Neural progenitor cell (in vitro differentiated cells): ENCODE measurements around the gene SDK2.

Source experiments
- EZH2 ChIP-seq: fragments of 200-600 bp; sonication (generic); IDR thresholded peaks from 2 replicates; pipeline ENCODE4 v1.6.1; 2017; ENCODE audit warnings: antibody characterized with exemption, mild to moderate bottlenecking, moderate library complexity
- EZH2phosphoT487 ChIP-seq: fragments of 200-600 bp; sonication (generic); IDR thresholded peaks from 2 replicates; pipeline ENCODE4 v1.6.1; 2017; ENCODE audit warnings: antibody characterized with exemption
- TF ChIP-seq, protein P1 (sequence below): fragments of 200-600 bp; sonication (generic); IDR thresholded peaks from 2 replicates; pipeline ENCODE4 v1.5.1; 2017; ENCODE audit warnings: antibody characterized with exemption, mild to moderate bottlenecking

DNA sequence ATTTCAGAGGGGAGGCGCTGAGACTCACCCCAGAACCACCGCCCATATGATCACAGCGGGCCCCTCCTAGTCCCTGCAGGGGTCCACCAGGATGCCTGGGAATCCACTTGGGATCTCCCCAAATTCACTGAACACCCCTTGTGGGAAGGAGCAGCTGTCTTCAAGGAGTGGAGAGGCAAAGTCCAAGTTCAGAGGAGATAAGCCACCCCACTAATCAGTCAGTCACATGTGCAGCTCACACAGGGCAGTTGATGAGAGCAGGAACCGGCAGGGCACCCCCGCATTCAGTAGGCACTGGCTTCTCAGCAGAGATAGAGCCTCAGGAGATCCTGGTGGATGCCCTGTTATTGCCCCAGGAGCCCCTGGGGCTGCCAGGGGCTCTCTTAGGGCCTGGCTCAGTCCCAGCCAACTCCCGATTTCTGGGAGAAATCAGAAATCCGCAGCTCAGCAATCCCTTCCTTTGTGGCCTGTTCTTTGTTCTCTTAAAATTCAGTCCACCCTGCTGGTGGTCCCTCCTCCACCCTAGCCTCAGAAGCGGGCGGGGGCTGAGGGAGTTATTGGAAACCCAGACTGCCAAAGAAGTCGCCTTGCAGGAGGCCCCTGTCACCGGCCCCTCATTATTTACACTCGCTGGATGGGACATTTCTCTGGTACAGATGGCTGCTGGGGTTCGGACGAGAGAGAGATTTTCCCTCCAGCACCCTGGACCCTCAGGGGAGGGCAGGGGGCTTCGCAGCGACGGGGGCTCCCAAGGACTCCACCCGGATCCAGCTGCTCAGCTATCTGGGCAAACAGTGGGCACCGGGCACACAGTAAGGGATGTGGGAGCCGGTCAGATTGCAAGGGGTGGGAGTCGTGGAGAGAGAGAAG lies 334.3 kb downstream of the SDK2 start:
- TF ChIP-seq, protein P1, sequence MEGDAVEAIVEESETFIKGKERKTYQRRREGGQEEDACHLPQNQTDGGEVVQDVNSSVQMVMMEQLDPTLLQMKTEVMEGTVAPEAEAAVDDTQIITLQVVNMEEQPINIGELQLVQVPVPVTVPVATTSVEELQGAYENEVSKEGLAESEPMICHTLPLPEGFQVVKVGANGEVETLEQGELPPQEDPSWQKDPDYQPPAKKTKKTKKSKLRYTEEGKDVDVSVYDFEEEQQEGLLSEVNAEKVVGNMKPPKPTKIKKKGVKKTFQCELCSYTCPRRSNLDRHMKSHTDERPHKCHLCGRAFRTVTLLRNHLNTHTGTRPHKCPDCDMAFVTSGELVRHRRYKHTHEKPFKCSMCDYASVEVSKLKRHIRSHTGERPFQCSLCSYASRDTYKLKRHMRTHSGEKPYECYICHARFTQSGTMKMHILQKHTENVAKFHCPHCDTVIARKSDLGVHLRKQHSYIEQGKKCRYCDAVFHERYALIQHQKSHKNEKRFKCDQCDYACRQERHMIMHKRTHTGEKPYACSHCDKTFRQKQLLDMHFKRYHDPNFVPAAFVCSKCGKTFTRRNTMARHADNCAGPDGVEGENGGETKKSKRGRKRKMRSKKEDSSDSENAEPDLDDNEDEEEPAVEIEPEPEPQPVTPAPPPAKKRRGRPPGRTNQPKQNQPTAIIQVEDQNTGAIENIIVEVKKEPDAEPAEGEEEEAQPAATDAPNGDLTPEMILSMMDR, result no peak
- TF ChIP-seq EZH2 (no peak), EZH2phosphoT487 (no peak)
